Subcutaneous abdominal adipose tissue (tissue), 5 donors: ENCODE data around the gene MAB21L3.

ENCODE experiments used
- H3K27ac ChIP-seq: one replicate; pipeline ENCODE4 v1.7.0; 2013; ENCODE audit warnings: low read depth, mild to moderate bottlenecking, inconsistent platforms, low read length, moderate library complexity
- H3K27me3 ChIP-seq, 5 donors: one replicate each; pipeline ENCODE4 v1.7.0; 2013; ENCODE audit warnings: low read length in 5 of 5, inconsistent platforms in 1 of 5; ENCODE audit not compliant: control insufficient read depth in 5 of 5, insufficient read depth in 4 of 5
- H3K36me3 ChIP-seq, 5 donors: one replicate each; pipeline ENCODE4 v1.7.0; 2013; ENCODE audit warnings: low read length in 5 of 5; ENCODE audit not compliant: control insufficient read depth in 5 of 5, insufficient read depth in 5 of 5
- H3K4me1 ChIP-seq, 5 donors: one replicate each; pipeline ENCODE4 v1.7.0; 2013; ENCODE audit warnings: low read length in 5 of 5, mild to moderate bottlenecking in 3 of 5, moderate library complexity in 1 of 5; ENCODE audit not compliant: control insufficient read depth in 5 of 5, insufficient read depth in 5 of 5
- H3K4me3 ChIP-seq, 5 donors: one replicate each; pipeline ENCODE4 v1.7.0; 2013; ENCODE audit warnings: low read length in 5 of 5, low read depth in 1 of 5
- H3K9ac ChIP-seq, 5 donors: one replicate each; pipeline ENCODE4 v1.7.0; 2013; ENCODE audit warnings: low read length in 5 of 5, mild to moderate bottlenecking in 4 of 5, moderate library complexity in 3 of 5
- H3K9me3 ChIP-seq, 5 donors: one replicate each; pipeline ENCODE4 v1.7.0; 2013; ENCODE audit warnings: low read length in 5 of 5; ENCODE audit not compliant: control insufficient read depth in 5 of 5
- donor health status: healthy.
- donor health status: healthy.
- donor health status: healthy.
- donor health status: healthy.
- donor health status: healthy.

MAB21L3 gene

GRCh38 chr1:116179419-116179818, 68.2 kb downstream of the MAB21L3 start:
- no peak overlapping the region for H3K27ac ChIP-seq
- H3K4me3 ChIP-seq = no peak overlapping the region
- no peaks in the 10 kb centered on the region for H3K9me3 ChIP-seq
- H3K9ac ChIP-seq = no peak overlapping the region
- H3K27me3 ChIP-seq = peaks cover 0 to 7% (median 0%) of the 10 kb centered on the region in 5 donors
- peaks cover 0 to 8% (median 0%) of the 10 kb centered on the region in 5 donors for H3K4me1 ChIP-seq
- no peaks in the 10 kb centered on the region for H3K36me3 ChIP-seq

GRCh38 chr1:116179964-116180363, 68.8 kb downstream of the MAB21L3 start:
- Histone ChIP-seq H3K27ac (no peak overlapping the region), H3K4me3 (no peak overlapping the region), H3K4me1 (peaks cover 0 to 8% (median 0%) of the 10 kb centered on the region in 5 donors), H3K36me3 (no peaks in the 10 kb centered on the region), H3K9me3 (no peaks in the 10 kb centered on the region), H3K9ac (no peak overlapping the region), H3K27me3 (peaks cover 0 to 7% (median 0%) of the 10 kb centered on the region in 5 donors)

DNA sequence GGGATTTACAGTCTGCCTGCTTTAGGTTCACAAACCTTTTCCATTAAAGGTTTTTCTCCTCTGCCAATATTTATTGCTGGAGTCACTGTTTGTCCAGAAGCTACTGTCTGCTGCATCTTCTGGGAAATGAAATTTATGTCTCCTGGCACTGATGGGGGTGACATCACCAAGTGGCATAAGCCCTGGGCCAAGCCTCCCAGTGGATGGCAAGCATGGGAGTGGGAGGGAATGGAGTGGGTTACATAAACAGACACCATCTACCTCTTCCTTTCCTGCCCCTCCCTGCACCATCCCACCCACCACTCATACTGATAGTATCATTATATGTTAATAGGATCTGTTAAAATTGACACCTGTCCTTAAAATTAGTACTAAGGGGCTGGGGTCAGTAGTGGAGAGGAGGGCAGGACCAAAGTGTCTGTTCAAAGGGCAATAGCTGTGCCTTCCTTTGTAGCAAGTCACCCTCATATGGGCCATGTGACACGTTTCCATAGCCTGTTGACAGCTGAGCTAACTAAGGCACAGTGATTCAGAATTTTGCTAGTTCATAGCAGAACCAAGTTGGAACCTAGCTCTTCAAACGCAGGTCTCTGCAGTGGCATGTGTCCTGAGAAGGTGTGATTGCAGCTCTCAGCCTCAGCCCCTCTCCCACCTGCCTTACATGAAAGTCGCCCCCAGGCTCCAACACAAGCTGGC, 71.0 kb downstream of the MAB21L3 start:
- Histone ChIP-seq H3K9ac (no peak overlapping the region), H3K4me3 (no peak overlapping the region), H3K9me3 (no peaks in the 10 kb centered on the region), H3K27ac (no peak overlapping the region), H3K36me3 (no peaks in the 10 kb centered on the region), H3K4me1 (peaks cover 0 to 8% (median 0%) of the 10 kb centered on the region in 5 donors), H3K27me3 (peaks cover 0 to 7% (median 0%) of the 10 kb centered on the region in 5 donors)
